ENCODE results near the gene ATP13A1. TPM values are rescaled to one million over a fixed set of nuclear protein-coding genes. Genes with fewer than 3 reads are reported as not detected.

ATP13A1 gene
- total RNA-seq, 4 donors from 2014 or later = 223 to 465 (median 285) TPM

DNA sequence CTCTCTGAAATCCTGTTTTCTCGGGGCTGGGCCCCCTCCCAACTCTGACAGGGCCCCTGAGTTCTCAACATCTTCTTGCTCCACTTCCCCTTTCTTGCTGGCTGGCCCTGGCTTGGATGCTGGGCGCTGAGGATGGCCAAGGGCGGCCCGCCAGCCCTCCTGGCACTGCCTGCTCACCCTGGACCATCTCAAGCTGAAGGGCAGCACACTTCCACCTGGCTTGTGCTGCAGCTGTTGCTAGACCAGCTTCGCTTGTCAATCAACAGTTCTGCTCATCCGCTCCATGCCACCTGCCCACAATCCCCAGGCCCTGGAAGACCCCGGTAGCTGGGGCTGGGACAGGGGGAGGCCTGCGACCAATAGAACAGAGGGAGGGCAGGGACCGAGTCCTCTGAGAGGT, 13.1 kb downstream of the ATP13A1 start:
- TF ChIP-seq, protein P1, sequence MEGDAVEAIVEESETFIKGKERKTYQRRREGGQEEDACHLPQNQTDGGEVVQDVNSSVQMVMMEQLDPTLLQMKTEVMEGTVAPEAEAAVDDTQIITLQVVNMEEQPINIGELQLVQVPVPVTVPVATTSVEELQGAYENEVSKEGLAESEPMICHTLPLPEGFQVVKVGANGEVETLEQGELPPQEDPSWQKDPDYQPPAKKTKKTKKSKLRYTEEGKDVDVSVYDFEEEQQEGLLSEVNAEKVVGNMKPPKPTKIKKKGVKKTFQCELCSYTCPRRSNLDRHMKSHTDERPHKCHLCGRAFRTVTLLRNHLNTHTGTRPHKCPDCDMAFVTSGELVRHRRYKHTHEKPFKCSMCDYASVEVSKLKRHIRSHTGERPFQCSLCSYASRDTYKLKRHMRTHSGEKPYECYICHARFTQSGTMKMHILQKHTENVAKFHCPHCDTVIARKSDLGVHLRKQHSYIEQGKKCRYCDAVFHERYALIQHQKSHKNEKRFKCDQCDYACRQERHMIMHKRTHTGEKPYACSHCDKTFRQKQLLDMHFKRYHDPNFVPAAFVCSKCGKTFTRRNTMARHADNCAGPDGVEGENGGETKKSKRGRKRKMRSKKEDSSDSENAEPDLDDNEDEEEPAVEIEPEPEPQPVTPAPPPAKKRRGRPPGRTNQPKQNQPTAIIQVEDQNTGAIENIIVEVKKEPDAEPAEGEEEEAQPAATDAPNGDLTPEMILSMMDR (IDR thresholded peaks at IDR 0.05) = no peak
- TF ChIP-seq POLR2A (IDR thresholded peaks at IDR 0.05) = no peak
- no peak overlapping the region for H3K4me3 ChIP-seq
- no peak overlapping the region for H3K27ac ChIP-seq
- no peaks in the 10 kb centered on the region for H3K27me3 ChIP-seq
- DNase-seq = no peak
- H3K36me3 ChIP-seq = peaks cover 0 to 90% (median 0%) of the 10 kb centered on the region in 3 donors
- H3K9me3 ChIP-seq = no peaks in the 10 kb centered on the region
- H3K4me1 ChIP-seq = no peaks in the 10 kb centered on the region

DNA sequence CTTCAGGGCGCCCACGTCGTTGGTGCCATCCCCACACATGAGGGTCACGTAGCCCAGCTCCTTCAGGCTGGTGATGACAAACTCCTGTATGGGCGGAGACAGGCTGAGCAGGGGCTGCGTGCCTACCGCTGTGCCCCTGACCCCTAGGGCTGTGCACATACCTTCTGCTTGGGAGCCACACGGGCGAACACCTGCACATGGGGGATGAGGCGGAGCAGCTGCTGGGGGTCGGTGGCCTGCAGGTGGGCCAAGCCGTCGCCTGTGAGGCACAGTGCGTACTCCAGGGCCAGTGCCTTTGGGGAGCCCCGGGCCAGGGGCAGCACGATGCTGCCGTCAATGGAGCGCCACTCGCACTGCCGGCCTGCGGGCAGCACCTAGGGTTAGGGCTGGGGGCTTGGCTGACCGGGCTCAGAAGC, 13.9 kb downstream of the ATP13A1 start:
- Histone ChIP-seq H3K27ac (no peak overlapping the region), H3K4me3 (no peak overlapping the region), H3K27me3 (no peaks in the 10 kb centered on the region), H3K9me3 (no peaks in the 10 kb centered on the region), H3K4me1 (no peaks in the 10 kb centered on the region), H3K36me3 (peaks cover 0 to 88% (median 0%) of the 10 kb centered on the region in 3 donors)
- TF ChIP-seq, protein P1 (IDR thresholded peaks at IDR 0.05) = no peak
- DNase-seq = no peak

DNA sequence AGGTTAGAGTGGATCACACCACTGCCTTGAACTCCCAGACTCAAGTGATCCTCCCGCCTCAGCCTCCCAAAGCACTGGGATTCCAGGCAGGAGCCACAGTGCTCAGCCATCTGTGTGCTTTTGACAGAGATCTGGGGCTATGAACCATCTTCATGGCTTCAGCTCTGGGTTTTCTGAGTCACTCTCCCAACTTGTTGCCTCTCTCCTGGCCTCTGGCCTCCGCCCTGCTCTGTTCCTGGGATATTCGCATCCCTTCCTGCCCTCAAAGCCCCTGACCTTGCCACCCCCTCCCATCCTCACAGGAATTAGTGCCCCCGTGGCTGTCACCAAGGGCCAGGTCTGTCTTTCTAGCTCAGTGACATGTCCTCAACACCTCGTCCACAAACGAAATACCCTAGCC, 14.3 kb downstream of the ATP13A1 start:
- no peak overlapping the region for H3K4me3 ChIP-seq
- H3K36me3 ChIP-seq = peaks cover 0 to 84% (median 0%) of the 10 kb centered on the region in 3 donors
- TF ChIP-seq, protein P1 (IDR thresholded peaks at IDR 0.05) = no peak
- no peak for TF ChIP-seq POLR2A (IDR thresholded peaks at IDR 0.05)
- H3K27me3 ChIP-seq = no peaks in the 10 kb centered on the region
- no peak overlapping the region for H3K27ac ChIP-seq
- no peak for DNase-seq
- H3K4me1 ChIP-seq = no peaks in the 10 kb centered on the region
- no peaks in the 10 kb centered on the region for H3K9me3 ChIP-seq

GRCh38 chr19:19647037-19647835, 16.2 kb downstream of the ATP13A1 start:
- no peak overlapping the region for H3K4me3 ChIP-seq
- peaks cover 0 to 6% (median under 1%) of the 10 kb centered on the region in 4 donors for H3K4me1 ChIP-seq
- H3K27ac ChIP-seq = no peak overlapping the region
- peaks cover 0 to 65% (median 0%) of the 10 kb centered on the region in 3 donors for H3K36me3 ChIP-seq
- H3K27me3 ChIP-seq = no peaks in the 10 kb centered on the region
- no peak for DNase-seq
- H3K9me3 ChIP-seq = no peaks in the 10 kb centered on the region
- TF ChIP-seq POLR2A (IDR thresholded peaks at IDR 0.05) = no peak
- TF ChIP-seq, protein P1 (IDR thresholded peaks at IDR 0.05) = no peak

DNA sequence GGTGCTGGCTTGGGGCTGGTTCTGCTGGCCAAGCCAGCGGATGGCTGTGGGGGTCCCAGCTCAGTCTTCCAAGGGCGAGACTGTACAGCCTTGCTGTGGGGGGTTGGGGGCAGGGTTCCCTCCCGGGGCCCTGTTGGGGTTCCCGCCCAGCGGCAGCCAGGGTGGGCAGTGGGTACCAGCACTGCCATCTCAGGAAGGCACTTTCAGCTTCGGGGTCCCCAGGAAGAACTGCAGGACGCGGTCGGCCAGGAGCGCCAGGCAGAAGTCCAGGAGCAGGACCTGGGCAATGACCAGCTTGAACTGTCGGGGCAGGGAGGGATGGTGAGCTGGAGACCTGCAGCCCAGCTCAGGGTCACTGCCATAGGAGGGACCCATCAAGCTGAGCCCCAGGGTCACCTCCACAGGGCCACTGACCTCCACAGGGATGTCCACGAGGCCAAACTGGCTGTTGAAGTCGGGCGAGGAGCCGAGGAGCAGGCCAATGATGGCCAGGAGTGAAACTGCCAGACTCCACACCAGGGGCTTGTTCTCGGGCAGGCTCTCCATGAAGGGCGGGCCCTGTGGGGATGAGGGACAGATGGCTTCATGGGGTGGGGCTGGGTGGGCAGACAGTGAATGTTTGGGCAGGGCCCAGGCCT, 18.1 kb downstream of the ATP13A1 start:
- no peaks in the 10 kb centered on the region for H3K9me3 ChIP-seq
- H3K27me3 ChIP-seq = no peaks in the 10 kb centered on the region
- H3K27ac ChIP-seq = no peak overlapping the region
- H3K4me1 ChIP-seq = peaks cover 0 to 7% (median 3%) of the 10 kb centered on the region in 4 donors
- no peak for TF ChIP-seq POLR2A (IDR thresholded peaks at IDR 0.05)
- TF ChIP-seq, protein P1 (IDR thresholded peaks at IDR 0.05) = no peak
- peaks cover 0 to 46% (median 0%) of the 10 kb centered on the region in 3 donors for H3K36me3 ChIP-seq
- DNase-seq = no peak
- H3K4me3 ChIP-seq = no peak overlapping the region

Measured in Peyer's patch (tissue), 4 donors.